ENCODE measurements around the gene PNMA6E.

DNA sequence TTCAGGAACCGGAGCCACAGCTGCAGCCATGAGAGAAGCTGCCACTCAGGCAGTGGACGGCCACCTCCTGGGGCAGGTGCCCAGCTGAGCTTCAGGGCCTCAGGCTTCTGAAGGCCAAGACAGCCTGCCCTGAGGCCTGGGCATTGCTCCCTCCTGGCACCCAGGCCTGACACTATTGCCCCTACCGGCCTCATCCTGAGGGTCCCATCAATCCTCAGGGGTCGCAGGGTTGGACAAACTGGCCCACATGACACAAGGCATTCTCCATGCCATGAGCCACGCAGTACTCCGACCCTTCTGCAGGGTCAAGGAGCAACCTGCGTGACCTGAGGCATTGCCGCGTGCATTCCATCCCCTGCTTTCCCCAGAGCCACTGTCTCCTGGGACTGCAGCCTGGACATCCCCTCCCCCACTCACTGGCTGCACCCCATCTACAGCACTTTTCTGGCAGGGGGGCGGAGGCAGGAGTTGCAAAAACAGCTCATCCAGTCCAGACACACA, 7.1 kb upstream of the PNMA6E start:
- TF ChIP-seq, protein P1, sequence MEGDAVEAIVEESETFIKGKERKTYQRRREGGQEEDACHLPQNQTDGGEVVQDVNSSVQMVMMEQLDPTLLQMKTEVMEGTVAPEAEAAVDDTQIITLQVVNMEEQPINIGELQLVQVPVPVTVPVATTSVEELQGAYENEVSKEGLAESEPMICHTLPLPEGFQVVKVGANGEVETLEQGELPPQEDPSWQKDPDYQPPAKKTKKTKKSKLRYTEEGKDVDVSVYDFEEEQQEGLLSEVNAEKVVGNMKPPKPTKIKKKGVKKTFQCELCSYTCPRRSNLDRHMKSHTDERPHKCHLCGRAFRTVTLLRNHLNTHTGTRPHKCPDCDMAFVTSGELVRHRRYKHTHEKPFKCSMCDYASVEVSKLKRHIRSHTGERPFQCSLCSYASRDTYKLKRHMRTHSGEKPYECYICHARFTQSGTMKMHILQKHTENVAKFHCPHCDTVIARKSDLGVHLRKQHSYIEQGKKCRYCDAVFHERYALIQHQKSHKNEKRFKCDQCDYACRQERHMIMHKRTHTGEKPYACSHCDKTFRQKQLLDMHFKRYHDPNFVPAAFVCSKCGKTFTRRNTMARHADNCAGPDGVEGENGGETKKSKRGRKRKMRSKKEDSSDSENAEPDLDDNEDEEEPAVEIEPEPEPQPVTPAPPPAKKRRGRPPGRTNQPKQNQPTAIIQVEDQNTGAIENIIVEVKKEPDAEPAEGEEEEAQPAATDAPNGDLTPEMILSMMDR (IDR thresholded peaks at IDR 0.05; ENCODE audit: low read length) = no peak
- TF ChIP-seq EZH2 (optimal IDR thresholded peaks at IDR 0.05; ENCODE audit: low read depth, low read length) = no peak

Measured in MM.1S (cell line).